Left colon (tissue), 2 donors: Measurements from ENCODE around the gene PODXL. TPM values are rescaled to one million over a fixed set of nuclear protein-coding genes. Genes with fewer than 3 reads are reported as not detected.

ENCODE experiments used
- ATAC-seq: fragments of 200-7000 bp; cut with Tn5 transposase; one replicate; pipeline ENCODE4 v1.9.1; 2020; ENCODE audit warnings: mild to moderate bottlenecking, moderate library complexity
- DNase-seq, 2 donors: peaks; one replicate each; pipeline ENCODE4 v3.0.0-alpha.2; 2020
- intact Hi-C, 2 donors: fragments of 100-400 bp; cut with DNase I in 1 of 2; cut with micrococcal nuclease in 1 of 2; formaldehyde crosslinking; loops; one replicate each; pipeline versions ENCODE4 v1.11.2 to v1.14.0; 2022; cut with DNase I, micrococcal nuclease
- total RNA-seq, 2 donors: library from RNA; stranded (reverse); fragmentation: NEBNext Ultra II Directional; extraction: Animal tissue kit (Norgen Biotek cat#: 25700); gene quantifications; one replicate each; pipeline ENCODE4 v1.2.1, GENCODE V29; 2021
- donor health status: DM: no; HTN: no; CAD: no.
- donor health status: DM: yes; HTN: yes; CAD: no.

The PODXL gene
- total RNA-seq, 2 donors from 2014 or later, result 9.2 to 13.7 TPM

DNA sequence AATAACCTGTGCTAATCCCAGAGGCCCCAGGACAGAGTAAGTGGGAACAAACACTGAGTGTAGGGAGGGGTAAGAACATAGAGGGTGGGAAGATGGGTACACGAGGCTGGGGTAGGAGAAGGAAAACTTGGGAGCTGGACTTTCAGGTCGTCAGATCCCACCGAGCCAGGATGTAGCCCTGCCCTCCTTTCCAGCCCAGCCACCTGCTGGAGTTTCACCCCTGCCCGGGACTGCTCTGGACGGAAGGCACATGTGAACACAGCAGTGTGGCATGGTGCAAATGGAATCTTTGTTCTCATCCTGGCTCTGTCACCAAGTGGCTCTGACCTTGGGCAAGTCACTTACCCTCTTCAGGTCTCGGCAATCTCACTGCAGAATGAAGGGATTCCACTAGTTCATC lies 52.8 kb downstream of the PODXL start:
- intact Hi-C loops, result loop anchor here in 1 of 2 donors (10.0 kb wide), 1 partner anchor 151 kb away; no protein-coding TSS in a partner anchor
- DNase-seq (no peak), ATAC-seq (no peak)

DNA sequence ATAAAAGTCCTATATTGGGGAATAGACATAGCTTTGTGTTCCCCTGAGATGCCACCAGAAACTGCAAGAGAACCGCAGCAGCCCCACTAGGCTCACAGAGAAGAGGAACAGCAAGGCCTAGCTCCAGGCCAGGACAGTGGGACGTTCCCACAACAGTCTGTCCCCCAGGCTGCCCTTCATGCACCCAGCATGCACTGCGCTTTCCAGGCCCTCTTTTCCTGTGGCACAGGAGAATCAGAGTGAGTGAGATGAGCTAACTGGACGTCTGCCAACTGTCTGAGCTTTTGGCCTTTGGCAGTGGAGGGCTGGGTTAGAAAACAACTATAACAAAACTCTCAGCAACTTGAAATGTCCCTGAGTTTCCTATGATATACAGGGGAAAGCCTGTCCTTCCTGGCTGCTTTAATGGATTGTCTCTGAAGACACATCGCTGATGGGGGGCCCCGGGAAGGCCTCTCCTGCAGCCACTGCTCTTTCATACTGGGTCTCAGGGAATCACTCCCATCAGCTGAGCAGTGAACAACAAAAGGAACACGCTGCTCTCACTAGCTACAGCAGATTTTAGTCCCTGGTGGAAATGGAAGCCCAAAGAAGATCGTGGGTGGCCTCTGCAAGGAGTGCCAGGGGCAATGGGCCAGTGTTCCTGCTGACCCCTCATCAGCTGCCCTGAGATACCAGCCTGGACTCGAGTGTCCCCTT lies 53.5 kb downstream of the PODXL start:
- intact Hi-C loops, result loop anchor here in 1 of 2 donors (10.0 kb wide), 1 partner anchor 152 kb away; no protein-coding TSS in a partner anchor
- peak; percentile 13 for ATAC-seq
- no peak for DNase-seq

DNA sequence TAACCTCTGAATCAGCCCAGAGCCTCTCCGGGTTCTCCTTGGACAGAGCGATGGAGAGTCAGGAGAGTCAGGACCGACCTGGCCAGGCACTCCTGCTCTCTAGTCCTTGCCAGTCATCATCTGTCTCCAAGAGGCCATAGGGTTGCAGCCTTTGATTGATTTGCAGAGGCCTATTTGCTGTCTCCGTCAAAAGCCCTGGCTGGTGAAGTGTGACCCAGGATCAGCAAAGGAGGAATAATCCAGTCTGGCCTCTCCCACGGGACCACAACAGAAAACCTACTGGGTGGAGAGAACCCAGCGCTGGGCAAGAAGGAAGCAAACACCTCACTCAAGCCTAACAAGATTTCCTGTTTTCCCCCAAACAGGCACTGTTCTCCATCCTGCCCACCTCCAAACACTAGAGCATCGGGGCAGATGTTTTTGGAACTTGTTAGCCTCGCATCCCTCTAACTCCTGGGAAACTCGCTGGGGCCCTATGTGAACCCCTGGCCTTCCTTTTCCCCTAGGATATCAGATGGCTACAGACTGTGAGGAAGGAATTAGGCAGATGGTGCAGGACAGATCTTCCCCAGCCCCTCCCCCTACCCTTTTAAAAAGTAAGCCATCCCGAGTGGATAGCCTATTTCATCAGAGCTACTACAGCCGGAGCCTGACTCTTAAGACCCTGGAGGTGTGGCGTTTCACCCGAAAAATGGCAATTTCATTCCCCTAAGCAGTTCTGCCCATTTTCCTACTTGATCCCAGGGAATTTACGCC lies 54.3 kb downstream of the PODXL start:
- no peak for DNase-seq
- intact Hi-C loops, result loop anchor here in 1 of 2 donors (10.0 kb wide), 1 partner anchor 153 kb away; no protein-coding TSS in a partner anchor
- no peak for ATAC-seq

DNA sequence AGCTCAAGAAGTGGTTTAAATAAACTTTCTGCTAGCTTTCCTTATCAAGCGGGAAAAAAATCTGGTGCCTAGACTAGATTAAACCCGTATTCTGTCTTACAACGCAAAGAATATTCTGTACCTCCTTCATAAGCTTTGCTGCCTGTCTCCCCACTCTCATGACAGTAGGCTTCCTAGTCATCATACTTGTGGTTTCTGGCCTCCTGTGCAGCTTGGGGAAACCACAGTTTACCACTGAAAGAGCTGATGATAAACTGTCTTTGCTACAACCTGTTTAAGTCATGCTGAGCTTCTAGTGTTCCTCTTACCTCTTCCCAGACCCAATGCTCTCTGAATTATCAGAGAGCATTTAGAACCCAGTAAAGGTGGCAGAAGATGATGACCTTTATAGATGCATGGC lies 55.0 kb downstream of the PODXL start:
- intact Hi-C loops, result loop anchor here in 1 of 2 donors (10.0 kb wide), 1 partner anchor 153 kb away; no protein-coding TSS in a partner anchor
- DNase-seq (no peak), ATAC-seq (no peak)

DNA sequence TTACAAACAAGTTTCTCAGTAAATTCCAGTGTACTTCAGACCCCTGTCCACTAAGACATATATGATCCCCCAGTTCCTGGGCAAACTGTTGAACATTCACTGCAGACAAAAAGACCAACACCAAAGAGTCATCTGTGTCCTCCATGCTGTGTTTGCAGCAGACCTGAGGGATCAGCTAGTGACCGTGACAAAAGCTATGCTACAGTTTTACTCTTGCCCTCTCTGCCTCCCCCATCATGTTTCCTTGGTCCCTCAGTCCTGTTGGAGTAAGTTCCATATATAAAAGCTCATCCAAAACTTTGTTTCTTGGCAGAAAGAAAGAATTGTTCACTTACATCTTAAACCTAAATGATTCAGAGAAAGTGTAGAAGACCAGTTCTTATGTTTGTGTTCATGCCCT lies 56.1 kb downstream of the PODXL start:
- intact Hi-C loops, result loop anchor here in 1 of 2 donors (10.0 kb wide), 1 partner anchor 154 kb away; no protein-coding TSS in a partner anchor
- ATAC-seq, result no peak
- no peak for DNase-seq

GRCh38 chr7:131499801-131500200 lies 56.6 kb downstream of the PODXL start:
- DNase-seq (no peak), ATAC-seq (no peak)
- intact Hi-C loops, result loop anchor here in 1 of 2 donors (10.0 kb wide), 1 partner anchor 155 kb away; no protein-coding TSS in a partner anchor

DNA sequence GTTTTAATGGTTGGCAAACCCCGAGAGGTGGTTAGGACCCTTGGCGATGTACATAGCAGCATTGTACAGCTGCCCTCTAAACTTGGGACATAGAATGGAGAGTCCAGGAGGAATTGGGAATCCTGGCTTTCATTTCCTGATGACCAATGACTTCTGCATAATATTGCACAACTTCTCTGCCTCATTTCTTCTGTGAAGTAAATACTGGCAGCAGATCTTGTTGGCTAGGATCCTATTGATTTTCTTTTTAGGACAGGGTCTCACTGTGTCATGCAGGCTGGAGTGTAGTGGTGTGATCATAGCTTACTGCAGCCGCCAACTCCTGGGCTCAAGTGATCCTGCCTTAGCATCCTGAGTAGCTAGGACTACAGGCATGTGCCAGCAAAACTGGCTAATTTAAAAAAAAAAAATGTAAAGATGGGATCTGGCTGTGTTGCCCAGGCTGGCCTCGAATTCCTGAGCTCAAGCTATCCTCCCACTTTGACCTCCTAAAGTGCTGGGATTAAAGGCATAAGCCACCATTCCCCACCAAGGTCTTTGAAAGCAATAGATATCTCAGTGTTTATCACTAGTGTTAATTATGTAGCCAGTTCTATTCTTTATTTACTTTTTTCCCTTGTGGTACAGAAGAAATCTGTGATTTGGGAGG lies 58.1 kb downstream of the PODXL start:
- DNase-seq, result no peak
- intact Hi-C loops, result no loop called here
- ATAC-seq, result no peak

DNA sequence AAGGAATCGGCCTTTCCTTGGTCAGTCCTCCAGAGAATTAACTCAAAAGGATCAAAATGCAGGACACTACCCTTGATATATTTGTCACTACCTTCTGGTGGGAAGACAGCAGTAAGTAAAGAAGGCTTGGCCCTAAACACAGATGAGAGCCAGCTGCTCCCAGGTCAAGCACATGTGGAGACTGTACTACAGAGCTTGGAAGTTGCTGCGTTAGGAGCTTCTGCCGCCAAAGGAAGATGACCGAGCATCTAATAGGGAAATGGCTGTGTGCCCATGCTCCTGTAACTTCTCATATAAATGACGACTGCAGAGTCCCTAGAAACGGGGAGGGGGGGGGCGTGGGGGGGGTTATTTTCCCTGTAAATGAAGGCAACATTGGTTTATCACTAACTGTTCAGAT lies 59.0 kb downstream of the PODXL start:
- intact Hi-C loops, result no loop called here
- no peak for ATAC-seq
- DNase-seq, result no peak

DNA sequence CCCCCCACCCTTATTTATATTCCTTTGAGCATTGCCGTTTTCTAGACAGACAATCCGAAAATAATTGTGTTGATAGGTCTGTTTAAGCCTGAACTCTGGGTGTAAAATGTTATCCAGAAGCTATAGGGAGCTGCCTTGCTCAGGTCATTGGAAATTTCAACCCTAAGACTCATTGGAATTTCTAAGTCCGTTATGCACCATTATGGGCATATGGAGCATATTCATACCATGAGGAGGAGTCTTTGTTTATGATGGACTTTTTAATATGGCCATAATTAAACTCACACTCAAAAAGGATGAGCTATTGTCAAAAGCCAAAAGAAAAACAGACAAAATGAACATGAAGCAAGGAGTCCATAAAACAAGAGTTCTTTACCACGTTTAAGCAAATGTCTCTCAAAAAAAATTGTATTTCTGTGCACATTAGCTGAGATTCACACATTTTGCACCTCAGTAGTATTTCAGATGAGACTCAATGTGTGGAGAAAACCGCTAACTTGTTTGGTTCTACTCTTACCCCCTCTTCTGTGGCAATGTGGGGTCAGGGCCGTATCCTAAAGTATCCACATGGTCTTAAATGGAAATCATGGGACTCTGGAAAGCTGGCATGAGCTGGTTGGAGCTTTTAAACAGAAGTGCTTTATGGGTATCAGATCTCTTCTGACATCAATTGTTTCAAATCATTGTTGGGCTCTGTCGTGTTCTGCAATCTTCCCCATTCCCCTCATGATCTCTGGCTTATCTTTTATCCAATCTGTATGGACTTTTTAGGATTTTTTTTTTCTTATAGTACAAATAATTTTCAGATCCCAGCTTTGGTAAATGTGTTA lies 60.5 kb downstream of the PODXL start:
- ATAC-seq (no peak), DNase-seq (no peak)
- intact Hi-C loops, result no loop called here

DNA sequence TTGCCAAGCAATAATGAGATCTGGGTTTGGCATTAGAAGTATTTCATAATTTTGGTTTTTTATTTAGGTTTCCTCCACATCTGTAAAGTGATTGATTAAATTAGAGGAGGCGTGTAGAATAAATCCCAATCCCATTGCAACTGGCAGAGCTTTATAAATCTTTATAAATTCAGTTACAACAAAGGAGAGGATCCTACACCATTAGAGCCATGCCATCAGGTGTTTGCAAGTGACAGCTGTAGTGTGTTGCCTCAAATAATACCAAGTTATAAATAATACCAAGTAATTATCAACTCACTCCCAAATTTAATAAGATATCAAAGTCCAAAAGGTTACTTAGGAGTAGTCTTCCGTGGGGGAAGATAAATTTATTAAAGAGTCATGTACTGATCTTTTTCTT lies 62.2 kb downstream of the PODXL start:
- ATAC-seq (no peak), DNase-seq (no peak)

GRCh38 chr7:131493581-131493980 lies 62.8 kb downstream of the PODXL start:
- intact Hi-C loops, result no loop called here
- ATAC-seq (no peak), DNase-seq (no peak)

More for the DNA sequence above, 62.2 kb downstream of the PODXL start:
- intact Hi-C loops, result no loop called here

- no peak for ATAC-seq
- no peak for DNase-seq
- intact Hi-C loops, result no loop called here
These were observed 63.3 kb downstream of the PODXL start for GRCh38 chr7:131493081-131493480.

DNA sequence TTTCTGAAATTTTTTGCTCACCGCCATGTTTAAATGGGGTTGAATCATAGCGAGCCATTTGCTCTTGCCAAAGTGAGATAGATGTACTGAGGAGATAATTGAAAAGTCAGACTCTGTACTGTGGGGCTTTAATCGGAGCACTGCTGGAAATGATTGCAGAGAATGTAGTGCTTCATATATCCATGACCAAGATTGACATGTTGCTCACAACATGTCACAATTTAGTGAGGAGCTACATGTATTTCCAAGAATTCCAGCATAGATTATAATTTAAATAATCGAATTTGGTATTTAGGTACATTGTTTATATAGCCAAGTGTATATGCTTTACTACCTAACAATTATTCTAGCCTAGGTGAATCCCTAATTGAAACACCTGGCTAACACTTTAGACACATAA lies 66.5 kb downstream of the PODXL start:
- intact Hi-C loops, result no loop called here
- DNase-seq (no peak), ATAC-seq (no peak)

DNA sequence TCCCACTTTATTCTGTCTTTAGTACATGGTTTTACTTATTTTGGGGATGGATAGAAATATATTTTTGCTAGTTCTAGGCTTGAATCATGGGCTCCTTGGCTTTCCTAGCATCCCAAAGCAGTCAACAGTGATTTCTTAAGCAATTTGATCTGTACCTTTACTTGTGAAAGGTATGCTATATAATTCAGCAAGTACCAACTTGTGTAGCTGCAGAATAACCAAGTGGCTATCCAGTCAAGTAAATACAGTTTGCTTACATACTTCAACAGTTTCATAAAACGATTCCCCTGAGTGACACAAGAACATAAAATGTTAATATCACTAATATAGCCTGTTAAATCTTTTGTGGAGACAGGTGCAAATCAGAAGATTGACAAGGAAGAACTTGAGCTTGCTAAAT lies 67.2 kb downstream of the PODXL start:
- DNase-seq, result no peak
- intact Hi-C loops, result no loop called here
- ATAC-seq, result no peak

DNA sequence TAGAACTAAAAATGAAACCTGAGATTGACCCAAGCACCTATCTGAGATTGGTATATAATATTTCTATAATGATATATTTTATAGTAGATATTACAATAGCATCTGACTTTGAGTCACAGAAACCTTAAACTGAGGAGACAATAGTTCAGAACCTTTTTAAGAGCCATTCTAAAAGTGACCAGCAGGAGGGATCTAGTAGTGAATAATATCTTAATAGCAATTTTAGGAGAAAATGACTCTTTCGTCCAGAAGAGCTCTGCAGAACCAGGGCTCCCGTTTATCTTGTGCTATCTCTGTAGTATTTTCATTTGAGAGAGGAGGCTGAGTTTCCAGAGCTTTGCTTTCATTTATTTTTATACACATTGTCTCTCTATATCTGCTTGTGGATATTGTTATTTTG lies 68.1 kb downstream of the PODXL start:
- DNase-seq (no peak), ATAC-seq (no peak)
- intact Hi-C loops, result no loop called here

- ATAC-seq (no peak), DNase-seq (no peak)
- intact Hi-C loops, result no loop called here
These were observed 69.2 kb downstream of the PODXL start for GRCh38 chr7:131487217-131487616.

GRCh38 chr7:131486346-131486745 lies 70.1 kb downstream of the PODXL start:
- intact Hi-C loops, result no loop called here
- DNase-seq (no peak), ATAC-seq (no peak)

GRCh38 chr7:131483586-131483985 lies 72.8 kb downstream of the PODXL start:
- no peak for ATAC-seq
- intact Hi-C loops, result no loop called here
- no peak for DNase-seq

- ATAC-seq (no peak), DNase-seq (no peak)
- intact Hi-C loops, result no loop called here
These were observed 73.6 kb downstream of the PODXL start for GRCh38 chr7:131482800-131483199.
